GM21786 (cell line): ENCODE results near the gene ENTREP1.

ENCODE experiments used
- ATAC-seq: cut with Tn5 transposase; IDR thresholded peaks from one replicate; pipeline ENCODE4 v1.9.1; 2021; ENCODE audit not compliant: unreplicated experiment

ENTREP1 gene

DNA sequence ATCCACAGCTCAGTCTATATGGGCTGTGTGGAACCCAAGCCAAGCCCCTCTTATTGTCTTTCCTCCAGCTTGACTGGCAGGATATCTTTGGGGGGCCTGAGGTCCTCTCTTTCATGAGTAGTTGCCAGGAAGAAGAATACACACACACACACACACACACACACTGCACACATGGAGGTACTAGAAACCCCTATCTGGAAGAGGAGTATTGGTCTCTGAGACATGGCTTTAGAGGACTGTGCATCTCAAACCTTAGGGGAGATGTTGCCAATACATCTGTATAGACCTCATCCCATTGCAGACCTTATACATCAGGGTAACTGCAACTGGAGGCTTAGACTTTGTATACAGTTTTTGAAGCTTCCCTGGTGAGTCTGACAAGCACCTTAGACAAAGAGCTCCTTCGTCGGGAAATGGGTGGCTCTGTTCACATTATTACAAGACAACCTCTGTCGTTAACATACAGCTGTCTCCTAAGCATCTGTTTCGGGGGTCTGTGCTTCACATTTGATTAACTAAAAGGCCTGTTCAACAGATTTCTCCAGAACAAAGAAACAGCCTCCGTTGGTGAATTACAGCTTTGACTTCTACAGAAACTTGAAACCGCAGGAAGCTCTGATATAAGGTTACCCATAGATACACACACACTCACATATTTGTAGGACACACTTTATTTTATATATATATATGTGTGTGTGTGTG lies 5.5 kb upstream of the ENTREP1 start:
- ATAC-seq: no peak

DNA sequence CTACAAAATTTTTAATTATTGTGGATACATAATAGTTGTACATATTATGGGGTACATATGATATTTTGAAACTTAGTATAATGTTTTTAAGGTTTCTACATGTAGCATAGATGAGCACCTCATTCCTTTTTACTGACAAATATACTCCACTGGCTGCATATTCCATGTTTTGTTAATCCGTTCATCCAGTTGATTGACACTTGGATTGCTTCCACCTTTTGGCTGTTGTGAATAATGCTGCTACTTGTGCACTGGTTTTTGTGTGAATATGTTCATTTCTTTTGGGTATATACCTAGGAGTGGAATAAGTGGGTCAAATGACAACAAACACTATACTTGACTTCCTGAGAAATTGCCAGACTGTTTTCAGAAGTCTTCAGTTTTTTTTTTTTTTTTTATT lies 2.8 kb upstream of the ENTREP1 start:
- ATAC-seq: no peak

DNA sequence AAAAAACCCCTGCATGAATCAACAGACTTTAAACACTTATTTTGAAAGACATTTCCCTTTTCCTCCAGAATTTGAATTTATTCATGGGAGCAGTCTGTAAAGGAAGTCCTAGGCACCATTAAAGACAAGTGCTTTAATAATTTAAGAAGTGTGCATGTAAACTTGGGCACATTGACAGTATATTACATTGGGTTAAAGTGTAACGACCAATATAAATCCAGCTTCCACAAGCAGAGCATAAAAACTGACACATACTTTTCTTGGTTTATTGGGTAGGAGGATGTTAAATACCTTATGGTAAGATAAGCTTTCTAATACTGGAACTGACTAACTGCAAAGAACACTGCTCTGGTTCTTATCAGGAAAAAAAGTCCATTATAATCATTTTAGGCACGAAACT lies 1.2 kb upstream of the ENTREP1 start:
- no peak for ATAC-seq

DNA sequence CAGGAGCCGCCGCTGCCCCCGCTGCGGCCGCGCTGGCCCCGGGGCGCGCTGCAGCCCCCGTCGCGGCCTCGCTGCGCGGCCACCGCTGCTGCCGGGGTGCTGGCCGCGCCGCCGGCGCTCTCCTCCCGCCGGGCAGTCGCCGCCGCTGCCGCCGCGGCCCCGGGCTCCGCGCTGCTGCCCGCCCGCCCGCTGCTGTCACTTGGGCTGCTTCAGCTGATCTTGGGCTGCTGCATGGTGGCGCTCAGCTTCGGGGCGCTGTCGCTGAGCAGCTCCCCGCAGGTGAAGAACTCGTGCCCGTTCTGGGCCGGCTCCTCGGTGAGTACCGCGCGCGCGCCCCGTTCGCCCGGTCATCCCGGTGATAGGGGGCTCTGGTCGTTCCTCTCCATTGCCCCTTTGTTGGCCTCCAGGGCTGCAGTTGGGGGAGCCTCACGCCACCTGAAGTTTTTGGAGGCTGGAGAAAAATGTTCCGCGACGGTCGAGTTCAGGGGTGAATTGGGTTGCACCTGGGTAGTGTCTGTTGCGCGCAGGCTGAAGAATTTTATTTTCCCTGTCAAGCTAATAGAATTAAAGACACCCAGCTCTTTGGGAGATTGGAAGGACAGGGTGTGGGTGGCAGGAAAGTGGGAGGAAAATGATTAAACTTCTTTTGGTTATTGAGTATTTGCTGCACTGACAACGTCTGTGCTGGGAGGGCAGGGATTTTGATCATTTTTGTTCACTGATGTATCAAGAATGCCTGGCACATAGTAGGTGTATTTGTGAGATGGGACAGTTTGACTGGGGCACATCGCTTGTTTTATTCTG lies 596 bp downstream of the ENTREP1 start:
- no peak for ATAC-seq

DNA sequence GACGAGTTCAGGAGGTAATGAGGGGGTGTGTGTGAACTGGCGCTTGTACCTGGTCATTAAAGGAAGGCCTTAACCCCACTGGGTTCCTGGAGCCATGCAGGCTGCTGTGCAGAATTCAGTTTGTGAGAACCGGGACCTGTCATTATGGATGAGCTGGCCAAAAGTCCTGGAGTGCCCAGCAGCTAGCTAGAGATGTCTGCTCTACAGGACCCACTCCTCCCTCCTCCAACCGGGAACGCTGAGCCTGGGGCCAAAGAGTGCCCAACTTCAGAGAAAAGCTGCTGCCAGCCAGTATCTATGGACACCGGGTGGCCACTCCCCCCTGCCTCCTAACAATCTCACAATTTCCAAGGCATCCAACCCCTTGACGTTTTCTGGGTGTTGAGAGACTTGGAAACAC lies 1.2 kb downstream of the ENTREP1 start:
- no peak for ATAC-seq

DNA sequence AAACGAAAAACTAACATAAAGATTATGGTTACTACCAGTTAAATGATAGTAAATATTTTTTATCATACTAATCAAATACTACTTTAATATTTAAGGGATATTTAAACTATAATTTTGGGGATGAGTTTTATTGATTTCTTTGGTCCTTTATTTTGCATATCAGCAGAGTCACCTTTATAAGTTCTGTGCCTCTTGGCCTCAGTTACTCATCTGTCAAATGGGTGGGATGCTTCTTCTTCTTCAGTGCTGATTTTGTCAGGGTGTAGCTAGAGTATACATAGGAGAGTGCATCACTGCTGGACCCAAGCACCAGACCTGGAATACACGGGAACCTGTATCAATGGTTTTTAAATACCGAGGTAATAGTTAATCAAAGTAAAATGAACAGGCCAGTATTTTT lies 5.6 kb downstream of the ENTREP1 start:
- ATAC-seq: no peak

DNA sequence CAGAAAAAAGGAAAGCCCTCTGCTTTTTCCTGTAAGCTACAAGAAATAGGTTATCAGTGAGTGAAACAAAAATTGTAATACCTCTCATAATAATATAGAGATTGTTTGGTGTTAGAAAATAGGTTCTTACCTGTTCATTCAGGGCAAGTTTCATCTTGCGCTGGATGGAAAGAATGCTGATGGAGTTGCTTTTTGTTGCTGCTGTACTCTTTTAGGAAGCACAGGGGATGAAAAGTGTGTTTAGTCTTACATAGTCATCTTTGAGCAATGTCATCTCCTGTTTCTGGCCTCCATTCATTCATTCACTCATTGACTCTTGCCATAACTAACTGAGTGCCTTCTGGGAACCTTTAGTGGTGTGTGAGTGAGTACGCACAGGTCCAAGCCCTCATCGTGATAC lies 6.4 kb downstream of the ENTREP1 start:
- ATAC-seq: no peak

DNA sequence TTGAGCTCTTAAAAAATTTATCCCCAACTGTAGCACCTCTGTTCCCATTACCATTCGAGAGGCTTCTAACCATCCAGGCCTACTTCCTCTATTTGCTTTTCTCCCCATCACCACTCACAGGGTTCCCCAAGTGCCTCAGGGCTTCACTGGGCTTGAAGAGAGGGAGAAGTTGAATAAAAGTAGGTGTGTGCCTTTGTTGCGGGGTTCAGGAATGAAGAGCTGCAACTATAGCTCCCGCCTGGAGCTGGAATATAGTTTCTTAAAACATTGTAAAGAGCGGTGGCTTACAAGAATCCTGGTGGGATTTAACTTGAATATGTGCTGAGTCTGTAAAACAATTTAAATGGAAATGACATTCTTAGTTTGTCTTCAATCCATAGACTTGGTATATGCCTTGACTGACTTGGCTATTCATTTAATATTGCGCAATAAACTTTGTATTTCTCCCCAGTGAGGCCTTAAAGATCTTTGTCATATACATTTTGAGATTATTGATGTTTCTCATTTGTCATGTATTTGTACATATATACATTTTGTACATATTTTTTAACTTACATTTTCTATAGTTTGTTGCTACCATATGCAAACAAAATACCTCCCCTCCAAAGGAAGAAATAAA lies 7.2 kb downstream of the ENTREP1 start:
- ATAC-seq: no peak

DNA sequence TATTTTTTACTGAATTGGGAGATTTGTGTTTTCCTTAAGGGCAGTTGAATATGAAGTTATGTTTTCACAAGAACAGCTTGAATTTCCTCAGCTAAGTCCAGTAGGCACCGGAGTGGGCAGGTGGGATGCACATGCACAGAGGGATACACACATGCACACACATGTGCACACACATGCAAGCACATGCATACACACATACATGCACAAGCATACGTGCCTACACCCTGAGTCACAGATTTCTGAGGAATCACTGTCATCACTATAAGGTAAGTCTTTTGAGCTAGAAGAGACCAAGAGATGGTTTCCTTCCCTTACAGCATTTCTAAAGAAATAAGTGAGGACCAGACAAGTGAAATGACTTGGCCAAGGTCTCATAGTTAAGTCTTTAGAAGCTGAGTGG lies 8.7 kb downstream of the ENTREP1 start:
- ATAC-seq: no peak

DNA sequence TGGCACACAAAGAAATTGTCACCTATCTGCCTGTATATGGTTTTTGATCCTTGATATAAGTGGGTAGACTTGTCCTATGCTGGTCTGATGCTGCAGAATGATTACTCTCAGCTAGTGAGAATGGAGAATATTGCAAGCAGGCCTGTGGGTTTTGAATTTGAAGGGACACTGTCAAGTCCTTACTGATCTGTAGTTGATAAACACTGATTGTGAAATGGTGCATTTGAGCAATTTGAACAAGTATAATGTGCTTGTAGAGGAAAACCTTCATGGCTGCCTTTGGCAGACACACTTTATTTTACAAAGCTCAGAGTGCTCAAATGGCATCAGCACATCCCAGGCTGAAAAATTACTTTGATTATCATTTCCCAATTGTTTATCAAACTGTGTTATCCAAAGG lies 9.3 kb downstream of the ENTREP1 start:
- ATAC-seq: no peak

DNA sequence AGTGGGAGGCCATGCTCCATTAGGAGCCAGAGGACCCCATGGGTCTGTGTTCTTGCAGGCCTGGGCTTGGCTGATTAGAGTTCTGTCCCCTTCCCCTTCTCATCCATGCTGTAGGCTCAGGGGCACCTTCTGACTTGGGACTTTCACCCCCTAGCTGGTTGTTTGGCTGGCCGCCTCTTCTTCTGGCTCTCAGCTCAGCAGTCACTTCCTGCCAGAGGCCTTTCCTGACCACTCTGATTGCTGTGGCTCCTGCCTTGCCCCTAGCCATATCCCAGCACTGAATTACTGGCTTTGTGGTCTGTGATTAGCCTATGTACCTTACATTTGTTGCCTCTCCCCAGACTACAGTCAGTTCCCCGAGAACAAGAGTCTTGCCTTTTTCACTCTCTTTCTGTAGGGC lies 14.6 kb downstream of the ENTREP1 start:
- ATAC-seq: no peak

DNA sequence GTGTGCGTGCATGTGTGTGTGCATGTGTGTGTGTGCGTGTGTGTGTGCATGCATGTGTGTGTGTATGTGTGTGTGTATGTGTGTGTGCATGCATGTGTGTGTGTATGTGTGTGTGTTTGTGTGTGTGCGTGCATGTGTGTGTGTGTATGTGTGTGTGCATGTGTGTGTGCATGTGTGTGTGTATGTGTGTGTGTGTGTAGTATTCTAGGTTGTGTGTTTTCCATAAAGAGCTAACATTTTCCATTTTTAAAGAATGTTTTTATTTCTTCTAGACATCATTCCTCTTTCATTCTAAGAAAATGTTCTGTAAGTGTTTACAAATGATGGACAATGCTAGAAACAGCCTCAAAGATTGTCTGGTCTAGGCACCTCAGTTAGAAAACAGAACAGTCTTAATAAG lies 15.6 kb downstream of the ENTREP1 start:
- no peak for ATAC-seq

DNA sequence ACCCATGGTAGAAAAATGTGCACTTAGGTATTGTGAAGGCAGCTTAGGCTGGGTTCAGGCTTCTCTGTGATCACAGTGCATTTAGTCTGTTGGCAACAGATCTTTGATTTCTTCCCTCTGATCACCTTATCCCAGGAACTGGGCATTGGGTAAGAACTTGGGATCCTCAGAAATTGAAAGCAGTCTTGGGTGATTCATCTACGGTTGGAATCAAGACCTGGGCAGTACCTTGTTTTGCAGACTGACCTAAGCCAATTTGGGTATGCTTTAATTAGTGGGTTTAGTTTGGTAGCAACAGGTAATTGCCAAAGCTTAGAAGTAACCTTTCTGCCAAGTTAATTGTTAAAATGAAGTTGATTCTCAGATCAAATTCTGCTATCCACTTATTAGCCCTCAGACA lies 17.8 kb downstream of the ENTREP1 start:
- ATAC-seq: no peak

DNA sequence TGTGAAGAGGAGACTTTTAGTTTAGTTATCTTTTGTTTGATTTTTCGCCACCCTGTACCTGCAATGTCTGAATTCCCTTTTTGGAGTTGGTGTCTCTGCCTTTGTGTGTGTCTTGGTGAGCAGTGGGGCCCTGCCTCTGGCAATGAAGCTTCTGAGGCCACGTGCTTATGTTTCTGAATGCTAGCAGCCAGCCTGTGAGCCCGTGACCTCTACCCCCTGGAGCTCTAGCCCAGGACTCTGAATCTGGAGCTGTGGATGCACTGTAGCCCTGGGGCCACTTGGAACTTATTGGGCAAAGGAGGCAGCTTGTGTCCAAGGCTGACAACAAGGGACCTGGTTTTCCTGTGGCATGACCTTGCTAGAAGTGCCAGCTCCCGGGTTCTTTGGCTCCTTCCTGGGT lies 19.4 kb downstream of the ENTREP1 start:
- no peak for ATAC-seq

DNA sequence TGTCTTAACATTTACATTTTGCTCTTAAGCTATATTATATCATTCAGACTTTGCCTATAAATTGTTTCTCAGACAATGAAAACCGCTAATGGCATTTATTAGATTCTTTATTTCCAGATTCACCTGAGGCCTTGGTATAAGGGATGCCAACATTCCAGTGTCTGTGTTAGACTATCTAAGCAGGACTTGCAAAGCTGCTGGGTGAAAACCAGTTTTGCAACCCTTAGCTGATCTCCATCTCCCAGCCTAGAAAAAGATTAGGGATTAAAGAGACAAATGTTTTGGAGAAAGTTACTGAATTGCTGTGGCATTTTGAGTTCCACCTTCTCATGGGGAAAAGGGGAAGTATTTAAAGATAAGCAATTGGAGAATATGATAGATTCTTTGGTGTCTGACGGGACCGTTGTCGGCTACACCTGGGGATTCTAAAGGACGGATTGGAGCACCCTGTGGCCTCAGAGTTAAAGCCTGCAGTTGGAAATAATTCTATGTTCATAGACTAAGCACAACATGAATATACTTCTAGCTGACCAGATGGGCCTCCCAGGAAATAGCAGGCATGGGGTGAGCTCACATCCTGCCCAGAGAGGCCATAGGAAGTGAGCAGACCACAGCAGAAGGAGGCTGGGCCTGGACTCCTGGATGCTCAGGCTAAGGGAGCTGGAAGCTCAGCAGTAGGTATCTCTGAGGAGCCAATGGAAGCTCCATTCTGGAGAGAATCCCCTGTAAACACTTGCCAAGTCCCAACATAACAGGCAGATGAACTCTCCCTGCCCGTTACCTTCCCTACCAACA lies 21.8 kb downstream of the ENTREP1 start:
- no peak for ATAC-seq

DNA sequence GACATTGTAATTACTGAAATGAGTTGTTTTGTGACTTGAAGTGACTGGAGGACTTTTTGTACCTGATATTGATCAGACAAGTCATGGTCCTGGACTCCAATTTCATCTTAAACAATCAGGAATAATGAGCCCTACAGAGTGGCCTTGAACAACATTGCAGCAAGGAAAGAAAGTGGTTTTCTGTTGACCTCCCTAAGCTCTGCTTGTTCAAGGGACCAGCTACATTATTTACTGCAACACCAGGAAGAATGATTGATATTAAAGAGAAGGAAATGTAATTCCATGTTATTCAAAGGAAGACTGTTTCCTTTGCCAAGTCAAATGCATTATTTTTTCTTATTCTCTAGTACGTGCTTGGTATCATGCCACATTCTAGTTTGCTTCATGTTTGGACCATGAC lies 22.6 kb downstream of the ENTREP1 start:
- ATAC-seq: no peak

DNA sequence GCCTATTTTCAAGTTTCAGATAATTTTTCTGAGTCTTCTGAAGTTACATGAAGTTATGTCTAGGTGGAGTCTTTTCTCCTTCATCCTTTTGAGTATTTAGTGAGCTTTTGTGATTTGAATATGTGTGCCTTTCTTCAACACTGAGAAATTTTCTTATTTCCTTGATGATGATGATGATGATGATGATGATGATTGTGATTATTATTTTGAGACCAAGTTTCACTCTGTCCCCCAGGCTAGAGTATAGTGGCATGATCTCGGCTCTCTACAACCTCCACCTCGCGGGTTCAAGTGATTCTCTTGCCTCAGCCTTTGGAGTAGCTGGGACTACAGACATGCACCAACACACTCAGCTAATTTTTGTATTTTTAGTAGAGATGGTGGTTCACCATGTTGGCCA lies 26.2 kb downstream of the ENTREP1 start:
- no peak for ATAC-seq

DNA sequence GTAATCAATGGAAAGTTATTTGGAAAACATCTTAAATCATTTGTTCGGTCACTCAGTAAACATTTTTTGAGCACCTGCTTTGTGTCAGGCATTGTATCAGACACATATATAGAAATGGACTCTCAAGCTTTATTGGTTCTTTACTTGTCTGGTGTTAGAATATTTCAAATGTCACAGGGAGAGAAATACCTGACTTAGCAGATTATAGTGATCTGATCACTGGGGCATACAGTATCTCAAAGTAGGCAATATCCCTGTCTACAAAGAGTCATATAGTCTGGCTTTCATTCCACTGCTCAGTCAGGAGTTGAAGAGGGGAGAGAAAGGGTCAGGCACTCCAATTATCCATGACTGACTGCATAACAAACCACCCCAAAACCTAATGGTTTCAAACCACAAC lies 30.2 kb downstream of the ENTREP1 start:
- no peak for ATAC-seq

DNA sequence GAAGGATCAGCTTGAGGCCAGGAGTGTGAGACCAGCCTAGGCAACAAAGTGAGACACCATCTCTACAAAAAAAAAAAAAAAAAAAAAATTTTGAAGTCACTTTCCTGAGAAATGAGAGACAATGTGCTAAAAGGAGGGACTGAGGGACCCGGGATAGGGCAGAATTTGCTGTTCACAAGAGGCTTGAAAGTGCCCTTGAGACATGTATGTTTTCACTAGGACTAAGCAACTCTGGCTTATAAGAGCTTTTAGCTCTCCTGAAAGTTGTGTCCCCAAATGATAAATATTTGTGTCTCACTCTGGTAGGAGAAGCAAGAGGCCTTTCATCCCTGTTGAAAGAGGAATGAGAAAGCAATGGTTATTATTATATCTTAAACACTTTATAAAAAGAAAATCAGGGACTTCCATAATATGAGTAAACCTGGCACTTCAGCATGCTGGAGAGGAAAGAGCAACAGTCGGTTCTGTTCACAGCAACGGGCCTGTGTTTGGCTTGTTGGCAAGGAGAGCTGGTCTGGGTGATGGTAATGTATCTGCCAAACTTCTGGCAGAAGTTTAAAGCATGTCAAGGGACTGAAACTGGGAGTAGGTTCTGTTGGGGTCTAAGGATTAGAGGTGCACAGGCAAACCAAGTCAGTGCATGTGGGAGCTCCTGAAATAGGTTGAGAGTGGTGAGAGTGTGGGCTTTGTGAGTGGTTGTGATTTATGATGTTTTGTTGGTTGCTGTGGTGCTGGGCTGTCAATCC lies 32.2 kb downstream of the ENTREP1 start:
- no peak for ATAC-seq

DNA sequence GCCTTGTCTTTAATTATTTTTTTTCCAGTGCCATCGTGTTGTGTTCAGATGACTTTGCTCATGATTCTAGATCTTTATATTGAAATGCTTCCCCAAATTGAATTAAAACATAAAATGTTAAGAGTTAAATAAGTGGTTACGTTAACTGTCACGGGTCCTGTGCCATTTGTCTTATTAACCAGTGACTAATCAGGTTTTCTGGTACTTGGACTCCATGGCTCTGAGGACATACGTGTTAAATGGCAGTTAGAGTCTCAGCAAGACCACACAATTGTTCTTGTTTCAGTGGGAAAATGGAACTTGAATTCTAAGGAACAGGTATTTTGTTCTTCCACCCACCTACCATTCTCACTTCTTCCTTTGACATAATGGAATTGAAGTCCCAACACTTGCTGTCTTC lies 32.8 kb downstream of the ENTREP1 start:
- no peak for ATAC-seq

DNA sequence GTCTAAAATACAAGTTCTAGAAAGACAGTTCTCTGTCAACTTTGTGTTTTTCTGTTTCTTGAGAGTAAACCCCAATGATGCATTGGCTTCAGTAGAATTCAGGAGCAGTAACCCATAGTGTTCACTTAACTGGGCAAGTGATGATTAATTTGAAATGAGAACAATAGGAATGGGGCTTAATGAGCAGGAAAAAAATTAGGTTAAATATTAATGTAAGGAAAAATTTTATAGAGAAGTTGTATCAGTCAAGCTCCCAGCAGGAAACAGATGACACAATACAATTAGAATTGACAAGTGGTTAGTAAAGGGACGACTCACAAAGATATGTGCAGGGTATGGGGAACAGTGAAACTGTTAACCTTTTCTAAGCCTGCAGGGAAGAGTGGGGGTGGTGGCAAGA lies 38.2 kb downstream of the ENTREP1 start:
- no peak for ATAC-seq
